HuH-7.5 (cell line): ENCODE results near the gene PARL.

Experiments used
- DNase-seq: peaks from one replicate; pipeline ENCODE4 v3.0.0; 2011; ENCODE audit warnings: low spot score

PARL gene, protein sequence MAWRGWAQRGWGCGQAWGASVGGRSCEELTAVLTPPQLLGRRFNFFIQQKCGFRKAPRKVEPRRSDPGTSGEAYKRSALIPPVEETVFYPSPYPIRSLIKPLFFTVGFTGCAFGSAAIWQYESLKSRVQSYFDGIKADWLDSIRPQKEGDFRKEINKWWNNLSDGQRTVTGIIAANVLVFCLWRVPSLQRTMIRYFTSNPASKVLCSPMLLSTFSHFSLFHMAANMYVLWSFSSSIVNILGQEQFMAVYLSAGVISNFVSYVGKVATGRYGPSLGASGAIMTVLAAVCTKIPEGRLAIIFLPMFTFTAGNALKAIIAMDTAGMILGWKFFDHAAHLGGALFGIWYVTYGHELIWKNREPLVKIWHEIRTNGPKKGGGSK

DNA sequence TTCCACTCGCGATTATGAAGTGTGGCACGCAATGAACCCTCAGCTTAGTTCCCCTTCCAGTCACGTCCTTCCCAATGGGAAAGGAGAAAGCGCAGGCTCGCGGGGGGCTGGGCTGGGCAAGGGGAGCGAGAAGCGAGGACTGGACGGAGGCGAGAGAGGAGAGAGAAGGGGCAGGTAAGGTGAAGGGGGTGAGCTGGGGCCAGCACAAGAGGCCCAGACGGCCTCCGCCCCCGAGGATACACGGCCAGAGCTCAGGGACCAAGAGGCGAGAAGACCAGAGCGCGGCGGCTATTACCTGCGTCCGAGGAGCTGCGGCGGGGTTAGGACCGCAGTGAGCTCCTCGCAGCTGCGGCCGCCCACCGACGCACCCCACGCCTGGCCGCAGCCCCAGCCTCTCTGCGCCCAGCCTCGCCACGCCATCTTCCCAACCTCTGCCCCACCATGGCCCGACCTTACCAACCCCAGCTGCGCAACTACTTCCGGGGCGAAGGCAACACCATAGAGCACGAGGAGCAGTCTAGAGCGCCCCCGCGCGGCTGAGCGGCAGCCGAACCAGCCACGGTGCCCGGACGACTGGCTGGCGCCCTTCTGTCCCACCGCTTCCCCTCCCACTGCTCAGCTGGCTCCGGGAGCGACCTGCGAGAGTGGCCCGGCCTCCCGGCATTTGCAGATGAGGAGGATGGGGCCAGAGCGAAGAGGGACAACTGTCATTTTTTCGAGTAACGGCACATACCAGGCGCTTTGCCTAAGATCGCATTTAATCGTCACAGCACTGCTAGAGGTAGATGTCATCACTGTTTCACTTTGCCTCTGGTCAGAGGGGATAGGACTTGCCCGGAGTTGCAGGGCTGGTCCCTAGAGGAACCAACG, at the start of gene PARL:
Gene PARL (minus strand): TSS at position 454 of the 870 bp plus-strand sequence. CDS start 34 bp downstream, at position 420.
- peak; percentile 80 for DNase-seq

DNA sequence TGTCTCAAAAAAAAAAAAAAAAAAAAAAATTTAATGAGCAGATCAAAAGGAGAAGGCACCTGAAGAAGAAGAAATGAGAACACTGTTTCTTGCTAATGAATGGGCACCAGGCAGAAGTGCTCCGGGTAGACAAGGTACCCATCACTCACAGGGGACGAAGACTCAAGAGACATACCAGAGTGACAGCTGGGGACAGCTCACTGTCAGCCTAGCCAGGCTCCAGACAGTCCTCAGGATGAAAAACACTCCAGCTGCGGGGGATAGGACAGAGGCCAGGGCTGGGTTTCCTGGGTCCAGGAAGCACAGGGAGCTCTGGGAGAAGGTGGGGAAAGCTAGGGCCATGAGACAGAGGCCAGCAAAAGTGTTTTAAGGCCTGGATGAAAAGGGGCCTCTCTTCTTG, 48.5 kb upstream of the PARL start:
- DNase-seq = no peak

DNA sequence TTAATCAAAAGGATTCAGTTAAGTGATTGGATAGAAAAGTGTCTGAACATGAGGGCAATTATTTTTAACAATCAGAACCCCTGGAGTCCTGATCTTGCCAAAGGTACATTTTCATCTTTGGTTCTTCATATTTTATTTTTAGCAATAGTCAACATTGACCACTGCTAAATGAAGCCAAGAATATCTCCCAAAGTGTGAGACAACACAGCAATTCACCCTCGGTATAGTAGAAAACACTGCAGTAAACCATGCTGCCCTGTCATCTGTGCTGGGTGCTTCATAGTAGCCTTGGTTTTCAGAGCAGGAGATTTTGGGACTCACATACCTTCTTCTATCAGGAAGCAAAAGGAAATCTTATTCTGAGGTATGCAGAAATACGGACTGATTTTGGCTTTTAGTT, 47.2 kb upstream of the PARL start:
- no peak for DNase-seq

DNA sequence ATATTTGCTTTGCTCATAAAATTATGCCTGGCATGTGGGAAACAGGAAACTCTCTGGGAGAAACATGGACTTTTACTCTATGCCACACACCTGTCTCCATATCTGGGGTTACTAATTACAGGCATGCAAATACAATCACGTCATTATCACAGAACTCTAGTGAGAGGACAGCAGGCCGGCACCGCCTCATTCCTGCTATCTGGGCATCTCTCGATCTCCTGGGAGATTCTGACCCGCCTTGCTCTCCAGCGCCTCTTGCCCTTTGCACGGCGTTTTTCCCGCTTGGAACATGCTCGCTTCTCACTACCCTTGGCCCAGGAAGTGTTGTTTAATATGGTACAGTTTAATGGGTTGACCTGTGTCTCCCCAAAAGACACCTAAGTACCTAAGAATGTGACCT, 45.4 kb upstream of the PARL start:
- no peak for DNase-seq

DNA sequence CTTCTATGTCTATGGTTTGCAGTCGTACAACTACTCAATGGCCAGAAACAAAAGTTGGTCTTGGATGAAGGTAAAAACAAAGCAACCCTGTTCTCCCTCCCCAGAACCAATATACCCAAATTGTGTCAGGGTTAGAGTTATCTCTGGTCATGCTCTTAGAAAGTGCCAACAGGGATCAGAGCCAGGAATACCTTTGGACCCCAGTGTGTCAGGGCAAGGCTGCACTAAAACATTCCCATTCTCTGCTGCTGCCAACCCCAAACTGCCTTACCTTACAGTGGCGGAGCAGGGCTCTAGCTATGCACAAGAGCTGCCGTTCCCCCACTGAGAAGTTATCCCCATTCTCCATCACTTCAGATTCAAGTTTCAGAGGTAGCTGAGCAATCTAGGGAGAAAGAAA, 42.4 kb upstream of the PARL start:
- DNase-seq = no peak

DNA sequence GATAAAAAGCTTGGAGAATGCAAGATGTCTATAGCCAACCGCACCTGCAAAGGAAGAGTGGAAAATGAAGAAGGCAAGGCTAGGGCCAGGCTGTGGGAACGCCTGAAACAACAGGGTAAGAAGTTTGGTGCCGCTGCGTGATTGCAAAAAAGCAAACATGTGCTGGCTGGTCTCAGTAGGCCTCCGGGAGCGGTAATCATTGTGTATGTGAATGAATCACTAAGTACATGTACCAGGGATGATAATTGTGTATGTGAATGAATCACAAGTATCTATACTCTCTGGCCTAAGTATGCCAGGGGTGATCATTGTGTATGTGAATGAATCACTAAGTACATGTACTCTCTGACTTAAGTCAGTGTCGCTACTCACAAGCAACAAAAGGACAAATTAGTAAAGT, 40.3 kb upstream of the PARL start:
- DNase-seq = no peak

DNA sequence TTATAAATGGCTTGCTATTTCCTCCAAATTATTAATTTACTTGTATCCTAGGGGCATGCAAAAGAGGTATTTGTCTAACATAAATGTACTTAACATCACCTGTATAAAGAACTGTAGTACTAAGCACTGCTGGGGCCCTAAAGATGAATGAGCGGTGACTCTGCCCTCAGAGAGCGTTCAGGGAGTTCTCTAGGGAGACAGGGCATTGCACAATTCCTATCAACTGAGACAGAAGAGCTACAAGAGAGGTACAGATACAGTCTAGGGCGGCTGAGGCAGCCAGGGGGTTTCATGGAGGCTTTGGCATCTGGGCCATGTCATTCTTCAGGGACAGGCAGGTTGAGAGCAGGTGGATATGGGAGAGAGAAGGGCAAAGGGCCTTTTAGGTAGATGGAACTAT, 39.9 kb upstream of the PARL start:
- DNase-seq = no peak

DNA sequence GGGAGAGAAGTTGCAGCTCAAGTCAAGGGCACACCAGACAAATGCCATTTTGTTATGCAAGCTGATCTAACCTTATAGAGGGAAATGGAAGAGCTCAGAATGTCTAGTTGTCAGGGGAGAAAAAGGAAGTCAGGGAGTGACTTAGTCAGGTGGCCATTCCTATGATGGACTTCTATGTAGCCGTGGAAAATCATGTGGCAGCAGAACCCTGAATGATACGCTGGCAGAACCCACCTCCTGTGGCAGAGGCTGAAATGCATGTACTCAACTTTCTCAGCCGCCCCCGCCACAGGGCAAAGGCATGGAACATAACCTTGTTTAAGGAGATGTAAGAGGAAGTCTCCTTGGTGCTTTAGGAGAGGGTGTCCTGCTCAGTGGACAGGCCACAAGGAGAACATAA, 37.7 kb upstream of the PARL start:
- no peak for DNase-seq

DNA sequence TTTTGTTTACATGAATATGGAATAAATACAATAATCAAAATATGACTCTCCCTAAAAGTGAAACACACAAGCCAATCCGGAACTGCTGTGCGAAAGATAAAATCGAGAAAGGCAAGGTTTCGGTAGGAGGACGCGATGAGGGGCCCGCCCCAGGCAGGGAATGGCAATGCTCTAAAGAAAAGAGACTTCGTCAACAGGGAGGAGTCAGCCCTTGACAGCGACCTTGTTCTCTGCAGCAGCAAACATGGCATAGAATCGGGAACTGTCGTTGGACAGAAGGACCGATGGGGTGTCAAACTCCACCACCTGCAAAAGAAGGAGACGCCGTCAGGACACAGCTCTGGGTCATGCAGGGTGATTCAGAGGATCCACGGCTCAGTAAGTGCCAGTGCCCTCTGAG, 36.4 kb upstream of the PARL start:
- no peak for DNase-seq

DNA sequence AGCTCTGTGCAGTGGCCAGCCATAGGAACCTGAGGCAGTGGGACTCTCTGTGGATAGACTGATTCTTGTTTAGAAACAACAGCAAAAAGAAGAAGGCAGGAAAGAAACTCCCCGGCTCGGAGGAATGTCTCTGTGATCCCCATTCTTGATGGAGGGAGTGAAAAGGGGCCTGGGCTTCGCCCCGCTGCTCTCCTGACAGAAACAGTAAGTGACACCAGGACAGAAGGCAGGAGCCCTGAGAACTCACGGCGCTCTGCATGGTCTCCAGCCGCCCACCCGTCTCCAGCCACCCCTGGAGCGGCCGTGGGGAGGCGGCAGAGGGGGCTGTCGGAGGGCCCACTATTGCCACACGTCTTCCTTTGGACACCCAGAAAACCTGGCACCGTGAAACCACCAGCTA, 35.7 kb upstream of the PARL start:
- no peak for DNase-seq

DNA sequence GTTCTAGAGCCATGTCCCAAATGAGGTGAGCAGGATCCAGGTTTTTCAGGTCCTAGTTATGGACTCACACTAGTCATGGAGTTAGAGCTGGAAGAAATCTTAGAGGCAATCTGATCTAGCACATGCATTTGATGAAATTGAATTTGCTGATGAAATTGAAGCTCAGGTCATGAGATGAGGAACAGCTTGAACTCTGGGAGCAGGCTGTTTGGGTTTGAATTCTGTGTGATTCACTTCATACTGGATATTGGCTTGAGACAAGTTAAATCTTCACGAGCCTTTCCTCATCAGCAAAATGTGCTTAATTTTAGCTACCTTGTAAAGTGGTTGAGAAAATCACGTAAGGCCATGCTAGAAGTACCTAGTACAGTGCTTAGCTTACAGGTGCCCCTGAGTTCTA, 33.5 kb upstream of the PARL start:
- DNase-seq = no peak

DNA sequence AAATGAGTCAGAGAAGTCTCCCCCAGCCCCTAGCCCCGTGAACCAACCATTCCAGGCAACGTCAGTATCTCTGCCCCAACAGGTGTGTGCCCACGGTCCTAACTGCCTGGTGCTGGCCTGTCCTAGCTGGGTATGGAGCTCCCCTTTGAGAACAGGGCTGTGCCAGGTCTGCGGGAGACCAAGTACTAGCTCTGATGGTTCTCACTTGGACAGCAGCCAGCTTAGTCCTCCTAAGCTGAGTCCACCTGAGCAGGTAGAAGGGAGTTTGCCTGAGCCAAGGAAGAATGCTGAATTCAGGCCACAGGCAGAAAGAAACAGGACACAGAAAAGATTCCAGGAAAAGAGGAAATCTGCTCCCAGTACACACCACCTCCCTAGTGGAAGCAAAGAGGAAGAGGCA, 33.1 kb upstream of the PARL start:
- DNase-seq = no peak

DNA sequence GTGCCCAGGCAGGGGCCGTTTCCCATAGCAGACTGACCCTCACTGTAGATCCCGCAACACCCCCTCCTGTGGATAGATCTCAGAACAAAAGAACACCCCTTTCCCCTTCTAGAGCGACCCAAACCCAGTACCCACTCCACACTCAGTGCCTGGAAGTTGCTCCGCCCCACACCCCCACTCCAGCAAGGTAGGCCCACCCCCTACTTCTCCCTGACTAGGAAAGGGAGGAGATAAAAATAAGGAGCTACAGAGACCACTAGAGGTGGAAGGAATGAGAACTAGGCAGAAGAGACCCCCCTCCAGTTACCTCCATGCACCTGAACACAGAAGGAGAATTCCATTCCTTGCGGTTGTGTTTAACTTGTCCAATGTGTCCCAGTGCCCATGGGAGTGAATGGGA, 30.2 kb upstream of the PARL start:
- DNase-seq = no peak

DNA sequence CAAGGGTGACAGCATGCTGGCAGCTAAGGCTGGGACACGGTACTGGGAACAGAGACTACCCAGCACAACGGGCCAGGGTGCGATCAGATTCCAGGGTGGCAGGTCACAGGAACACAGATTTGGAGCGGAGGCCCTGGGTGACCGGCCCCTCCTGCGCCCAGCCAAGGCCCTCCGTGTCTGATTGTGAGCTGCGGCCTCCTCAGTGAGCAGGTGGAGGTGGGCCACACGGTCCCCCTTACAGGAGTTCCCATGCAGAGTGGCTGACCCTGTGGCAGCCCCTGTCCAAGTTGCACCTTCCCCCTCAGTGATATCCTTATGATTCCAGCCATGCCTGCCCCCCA, 28.9 kb upstream of the PARL start:
- no peak for DNase-seq

DNA sequence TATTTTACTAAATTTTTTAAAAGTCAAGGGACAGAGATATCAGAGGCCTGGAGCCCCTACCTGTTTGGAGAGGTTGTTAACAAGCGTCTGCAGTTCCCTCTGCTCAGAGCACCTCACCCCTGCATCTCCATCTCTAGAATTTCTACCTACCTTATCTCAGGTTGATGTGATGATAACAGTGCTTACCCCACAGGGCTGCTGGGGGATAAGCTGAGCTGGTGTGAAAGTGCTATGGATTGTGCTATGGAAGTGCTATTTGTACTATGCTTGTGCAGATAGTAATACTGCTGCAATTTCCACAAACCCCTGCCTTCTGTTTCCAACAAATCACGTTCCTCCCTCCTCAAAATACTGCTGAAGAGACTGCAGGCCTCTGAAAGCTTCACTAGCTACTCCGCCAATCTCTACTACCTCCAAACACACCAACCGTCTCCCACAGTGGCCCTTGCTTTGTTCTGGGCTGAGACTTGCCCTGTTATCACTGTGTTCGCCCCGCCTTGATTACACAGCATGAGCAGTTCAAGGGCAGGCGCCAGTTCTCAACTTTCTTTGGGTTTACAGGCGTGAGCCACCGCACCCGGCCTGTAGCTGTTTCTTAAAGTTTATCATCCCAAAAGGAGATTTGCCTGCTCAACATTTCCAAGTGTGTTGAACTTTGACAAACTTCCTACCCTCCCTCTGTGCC, 28.4 kb upstream of the PARL start:
- peak; percentile 32 for DNase-seq

DNA sequence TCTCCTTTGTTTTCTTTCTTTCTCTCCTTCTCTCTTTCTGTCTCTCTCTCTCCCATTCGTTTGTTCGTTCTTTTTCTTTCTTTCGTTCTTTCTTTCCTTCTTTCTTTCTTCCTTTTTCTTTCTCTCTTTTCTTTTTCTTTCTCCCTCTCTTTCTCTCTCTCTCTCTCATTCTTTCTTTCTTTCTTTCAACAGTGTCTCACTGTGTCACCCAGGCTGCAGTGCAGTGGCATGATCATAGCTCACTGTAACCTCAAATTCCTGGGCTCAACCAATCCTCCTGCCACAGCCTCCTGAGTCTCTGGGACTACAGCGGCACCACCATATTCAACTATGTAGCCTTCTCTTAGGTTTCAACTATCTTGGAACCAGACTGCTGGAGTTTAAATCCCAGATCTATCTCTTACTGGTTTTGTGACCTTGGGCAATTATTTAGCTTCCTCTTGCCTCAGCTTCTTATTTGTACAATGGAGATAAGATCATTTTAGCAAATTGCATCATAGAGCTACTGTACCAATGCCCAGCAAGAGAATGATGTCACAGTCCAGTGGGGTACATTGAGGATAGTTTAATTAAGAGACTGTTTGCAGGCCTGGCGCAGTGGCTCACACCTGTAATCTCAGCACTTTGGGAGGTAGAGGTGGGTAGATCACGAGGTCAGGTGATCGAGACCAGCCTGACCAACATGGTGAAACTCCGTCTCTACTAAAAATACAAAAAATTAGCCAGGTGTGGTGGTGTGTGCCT, 27.3 kb upstream of the PARL start:
- peak; percentile 53 for DNase-seq

DNA sequence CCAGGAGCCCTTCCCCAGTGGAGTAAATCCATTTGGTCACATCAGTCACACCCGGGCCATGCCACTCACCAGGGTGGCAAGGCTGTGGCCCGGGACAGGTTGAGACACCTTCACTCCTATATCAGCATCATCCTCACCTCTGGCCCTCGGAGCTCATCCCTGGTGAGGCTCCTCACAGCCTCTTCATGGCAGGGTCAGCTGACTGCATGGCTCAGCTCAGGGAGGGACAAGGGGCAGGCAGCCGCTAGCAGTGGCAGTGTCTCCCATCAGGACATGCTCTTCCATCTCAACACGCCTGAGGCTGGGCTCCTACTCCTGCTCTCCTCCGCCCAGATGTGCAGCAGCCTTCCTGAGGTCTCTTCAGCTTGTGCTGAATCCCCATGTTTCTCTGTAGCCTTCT, 26.4 kb upstream of the PARL start:
- no peak for DNase-seq

DNA sequence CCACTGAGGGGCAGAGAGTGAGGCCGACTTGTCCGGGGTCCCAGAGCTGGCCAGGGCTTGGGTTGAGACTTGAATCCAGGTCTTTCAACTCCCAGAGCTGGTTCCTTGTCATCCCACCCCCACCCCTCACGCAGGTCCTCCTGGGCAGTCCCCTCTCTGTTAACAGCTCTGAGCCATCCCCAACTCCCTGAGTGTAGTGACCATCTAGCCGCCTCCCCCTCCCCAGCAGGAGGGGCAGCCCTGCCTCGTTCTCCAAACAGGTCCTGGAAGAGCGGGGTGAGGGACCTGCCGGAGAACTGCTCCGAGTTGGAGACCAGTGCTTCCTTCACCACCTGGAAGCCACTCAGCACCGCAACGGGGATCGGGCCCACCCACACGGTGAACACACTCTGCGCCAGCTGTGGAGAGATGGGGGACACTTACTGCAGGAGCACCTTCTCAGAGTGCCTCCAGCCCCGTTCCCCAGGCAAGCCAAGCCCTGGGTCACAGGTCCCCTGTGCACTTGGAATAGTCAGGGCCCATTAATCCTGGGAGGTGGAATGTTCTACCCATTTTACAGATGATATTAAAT, 24.4 kb upstream of the PARL start:
- no peak for DNase-seq

DNA sequence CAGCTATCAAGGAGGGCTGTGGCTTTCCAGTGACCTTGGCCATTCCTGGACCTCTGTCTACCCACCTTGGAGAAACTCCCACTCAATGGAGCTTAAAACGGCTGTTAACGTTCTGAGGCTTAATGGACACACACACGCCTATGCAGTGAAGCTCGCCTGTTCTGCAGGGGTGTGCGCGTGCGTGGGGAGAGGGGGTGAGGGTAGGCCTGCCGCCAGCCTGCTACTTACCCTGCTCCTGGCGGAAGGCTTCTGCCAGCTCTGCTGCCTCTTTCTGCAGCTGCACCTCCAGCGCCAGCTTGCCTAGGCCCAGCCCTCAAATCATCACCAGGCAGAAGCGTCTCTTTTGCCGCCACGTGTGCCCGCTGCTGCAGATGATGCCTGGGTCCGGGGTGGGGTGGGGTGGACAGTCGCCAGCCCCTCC, 23.2 kb upstream of the PARL start:
- DNase-seq = no peak

DNA sequence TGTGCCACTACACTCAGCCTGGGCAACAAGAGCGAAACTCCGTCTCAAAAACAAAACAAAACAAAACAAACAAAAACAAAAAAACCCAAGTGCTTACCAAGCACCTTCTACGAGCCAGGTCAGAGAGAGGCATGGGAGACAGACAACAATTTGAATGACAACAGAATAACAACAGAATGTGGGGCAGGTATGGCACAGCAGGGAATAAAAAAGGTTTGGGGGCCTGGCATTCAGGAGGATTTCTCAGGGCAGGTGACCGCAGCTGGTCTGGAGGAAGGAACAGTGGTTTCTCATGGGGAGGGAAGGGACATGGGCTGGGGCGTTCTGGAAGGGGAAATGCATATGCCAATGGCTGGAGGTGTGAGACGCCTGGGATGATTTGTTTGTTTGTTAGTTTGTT, 22.5 kb upstream of the PARL start:
- no peak for DNase-seq

DNA sequence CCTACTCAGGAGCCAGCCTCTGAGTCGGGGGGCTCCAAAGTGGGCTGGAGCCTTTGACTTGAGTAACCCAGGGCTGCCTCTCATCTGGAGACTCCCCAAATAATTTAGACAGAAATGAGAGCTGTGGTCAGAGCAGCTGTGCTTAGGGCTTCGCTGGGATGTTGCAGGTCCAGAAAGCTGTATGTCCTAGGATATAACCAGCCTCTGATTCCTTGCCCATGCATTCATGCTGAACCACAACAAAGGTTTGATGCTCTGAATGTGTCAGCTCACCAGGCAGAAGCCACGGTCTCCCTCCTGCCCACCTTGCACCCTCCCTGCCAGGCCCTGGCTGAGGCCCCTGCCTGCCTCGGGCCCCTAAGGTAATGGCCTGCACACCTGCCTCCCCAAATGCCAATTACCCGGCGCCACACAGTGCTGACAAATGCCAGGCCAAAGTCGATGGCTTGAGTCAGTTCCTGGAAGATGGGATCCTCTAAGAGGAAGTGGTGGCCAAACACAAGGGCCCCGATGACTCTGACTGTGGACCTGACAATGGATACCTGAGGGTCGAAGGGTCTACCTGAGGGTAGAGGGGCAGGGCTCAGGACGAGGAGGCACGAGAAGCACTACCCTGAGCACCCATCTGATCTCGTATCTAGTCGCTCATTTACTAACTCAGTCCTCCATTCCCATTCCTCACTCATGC, 21.7 kb upstream of the PARL start:
- no peak for DNase-seq
